ENCODE measurements around the gene DUSP15.

- TF ChIP-seq CTCF (conservative IDR thresholded peaks at IDR 0.05) (no peak), EZH2 (IDR thresholded peaks at IDR 0.05; ENCODE audit: low read depth) (no peak)
These were observed 11.6 kb upstream of the DUSP15 start for GRCh38 chr20:31881945-31882344.

Data from PC-9 (cell line).